Measurements from ENCODE around the gene TBC1D22A. TPM values are rescaled to one million over a fixed set of nuclear protein-coding genes. Genes with fewer than 3 reads are reported as not detected.

The TBC1D22A gene
- total and polyA plus RNA-seq, 9 of the 15 experiments (the other 6 are each of a cell fraction or from before 2014, with no cell fraction given) = 0.20 to 11.5 (median 5.2) TPM

GRCh38 chr22:46883092-46883910 lies 120.9 kb downstream of the TBC1D22A start:
- Histone ChIP-seq H4K20me1 (replicated peaks; ENCODE audit: control insufficient read depth, insufficient read depth, low read length) (no peaks in the 10 kb centered on the region), H3K27ac (ENCODE audit: extremely low read depth, low read depth, low read length) (no peak overlapping the region), H3K4me1 (replicated peaks in 1 of 2; ENCODE audit: control insufficient read depth in 2 of 2, insufficient read depth in 2 of 2, low read length in 2 of 2) (peaks cover 0 to 11% of the 10 kb centered on the region in 2 experiments; a peak in 4 of 5 replicates), H3K27me3 (ENCODE audit: control insufficient read depth in 2 of 2, insufficient read depth in 2 of 2, low read length in 2 of 2) (no peaks in the 10 kb centered on the region), H3K9ac (ENCODE audit: insufficient read depth in 1 of 2, low read depth in 2 of 2, low read length in 2 of 2) (no peak overlapping the region), H3K4me3 (no peak overlapping the region), H3K9me1 (ENCODE audit: control insufficient read depth, insufficient read depth, low read length) (no peaks in the 10 kb centered on the region), H3K4me2 (ENCODE audit: insufficient read depth, low read length) (no peak overlapping the region), H3K9me3 (replicated peaks; ENCODE audit: control insufficient read depth, insufficient read depth, low read depth, low read length) (no peaks in the 10 kb centered on the region), H2AFZ (ENCODE audit: low read depth, low read length) (no peak overlapping the region), H3K36me3 (ENCODE audit: control insufficient read depth, insufficient read depth, low read length) (no peaks in the 10 kb centered on the region), H3K79me2 (ENCODE audit: control insufficient read depth, insufficient read depth, low read length) (no peaks in the 10 kb centered on the region)
- 56% methylated on average over 10 of the region's 12 CpGs for WGBS (ENCODE audit: insufficient coverage, low coverage, missing lambda C conversion rate)
- no TSS peak for BruUV-seq (replicated peaks)
- CTCF ChIA-PET (ENCODE audit: low intra/inter-chr PET ratio) = no interaction called here
- TF ChIP-seq GTF3C2 (IDR thresholded peaks at IDR 0.05; ENCODE audit: borderline replicate concordance, extremely low read depth, insufficient read length) (no peak), TGIF2 (CRISPR knock-in tag; IDR thresholded peaks at IDR 0.05) (no peak), XRCC3 (IDR thresholded peaks at IDR 0.05) (no peak)
- in situ Hi-C loops (cut with MboI) = no loop called here
- POLR2A ChIA-PET = interaction anchor here (0.7 kb wide), 1 partner anchor 52 kb away, joined by 4 read pairs; no protein-coding TSS in a partner anchor
- ATAC-seq (no peak), DNase-seq (ENCODE audit: extremely low read depth in 1 of 4, low spot score in 3 of 4) (no peak), FAIRE-seq (no peak)
- intact Hi-C loops (cut with micrococcal nuclease) = no loop called here

Data from K562 (cell line).